Activated CD4-positive, alpha-beta T cell treated with anti-CD3 and anti-CD28 coated beads, Interleukin-2, amount 50 U/mL, for 24 hours (primary cell): ENCODE data around the gene COQ10A.

Experiments
- DNase-seq, 2 donors: peaks; one replicate each; pipeline ENCODE4 v3.0.0-alpha.2; 2020; ENCODE audit warnings: low read depth in 1 of 2, low spot score in 1 of 2

Gene COQ10A

GRCh38 chr12:56266693-56267442 is at the start of gene COQ10A:
Gene COQ10A (plus strand): TSS chr12:56266942. CDS start chr12:56267119, 177 bp downstream.
- peak; percentile 66 to 84 for DNase-seq

- no peak for DNase-seq
Measured at GRCh38 chr12:56219840-56220239, 46.9 kb upstream of the COQ10A start.

GRCh38 chr12:56220611-56221231 is 46.0 kb upstream of the COQ10A start:
- no peak for DNase-seq

DNA sequence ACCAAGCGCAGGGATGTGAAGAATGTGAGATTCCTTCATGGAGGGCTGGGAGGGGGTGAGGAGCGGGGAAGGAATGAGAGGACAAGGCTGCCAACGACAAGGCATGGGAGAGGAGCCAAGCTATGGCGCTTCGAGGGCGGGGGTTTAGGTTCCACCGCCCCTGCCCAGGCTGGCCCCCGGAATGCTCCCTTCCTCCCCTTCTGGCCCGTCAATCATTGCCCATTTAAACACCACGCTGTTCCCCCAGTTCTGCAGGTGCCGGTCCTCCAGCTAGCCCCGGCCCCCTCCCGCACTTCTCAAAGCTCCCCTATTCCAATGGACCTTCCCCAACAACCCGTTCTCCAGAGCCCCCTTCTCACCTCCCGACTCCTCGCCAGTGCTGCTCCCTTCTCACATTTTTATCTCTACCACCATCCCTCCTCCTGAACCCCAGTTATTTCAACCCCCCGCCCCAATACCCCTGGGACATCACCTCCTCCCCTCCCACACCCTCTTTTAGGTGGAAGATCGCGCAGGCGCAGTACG is 45.4 kb upstream of the COQ10A start:
- DNase-seq = no peak

- peak; percentile 85 to 91 for DNase-seq
Measured at GRCh38 chr12:56221757-56222530, 44.8 kb upstream of the COQ10A start, which contains the start of gene RNF41. Gene RNF41 (minus strand): TSS chr12:56221922. CDS start chr12:56214047, 7,875 bp downstream.

GRCh38 chr12:56222531-56222895 is 44.2 kb upstream of the COQ10A start:
- DNase-seq = no peak

GRCh38 chr12:56223571-56224101 is 43.1 kb upstream of the COQ10A start:
- DNase-seq = no peak

- peak; percentile 88 to 92 for DNase-seq
Measured at GRCh38 chr12:56224102-56224701, 42.5 kb upstream of the COQ10A start, which contains the start of gene NABP2. Gene NABP2 (plus strand): TSS chr12:56224342. CDS start chr12:56224857, 515 bp downstream.

GRCh38 chr12:56224954-56225353 is 41.8 kb upstream of the COQ10A start:
- DNase-seq = no peak

DNA sequence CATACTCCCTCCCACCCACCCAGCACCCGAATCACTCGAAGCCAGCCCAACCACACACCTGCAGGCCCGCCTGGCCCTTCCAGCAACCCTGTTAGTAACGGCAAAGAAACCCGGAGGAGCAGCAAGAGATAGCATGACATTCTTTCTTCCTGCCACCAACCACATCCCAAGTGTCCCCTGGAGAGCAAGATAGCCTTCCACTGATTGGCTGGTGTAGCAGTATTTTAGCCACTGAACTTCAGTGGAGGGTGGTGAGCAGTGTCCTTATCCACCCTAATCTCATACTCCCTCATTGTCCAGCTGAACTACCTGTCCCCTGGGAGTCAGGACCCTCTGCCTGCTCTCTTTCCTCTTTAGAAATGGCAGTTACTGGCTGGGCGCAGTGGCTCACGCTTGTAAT is 37.7 kb upstream of the COQ10A start:
- no peak for DNase-seq

- DNase-seq = no peak
Measured at GRCh38 chr12:56229916-56230431, 36.8 kb upstream of the COQ10A start, which contains the start of gene SLC39A5. Gene SLC39A5 (plus strand): TSS chr12:56230051. CDS start chr12:56231275, 1,224 bp downstream.

DNA sequence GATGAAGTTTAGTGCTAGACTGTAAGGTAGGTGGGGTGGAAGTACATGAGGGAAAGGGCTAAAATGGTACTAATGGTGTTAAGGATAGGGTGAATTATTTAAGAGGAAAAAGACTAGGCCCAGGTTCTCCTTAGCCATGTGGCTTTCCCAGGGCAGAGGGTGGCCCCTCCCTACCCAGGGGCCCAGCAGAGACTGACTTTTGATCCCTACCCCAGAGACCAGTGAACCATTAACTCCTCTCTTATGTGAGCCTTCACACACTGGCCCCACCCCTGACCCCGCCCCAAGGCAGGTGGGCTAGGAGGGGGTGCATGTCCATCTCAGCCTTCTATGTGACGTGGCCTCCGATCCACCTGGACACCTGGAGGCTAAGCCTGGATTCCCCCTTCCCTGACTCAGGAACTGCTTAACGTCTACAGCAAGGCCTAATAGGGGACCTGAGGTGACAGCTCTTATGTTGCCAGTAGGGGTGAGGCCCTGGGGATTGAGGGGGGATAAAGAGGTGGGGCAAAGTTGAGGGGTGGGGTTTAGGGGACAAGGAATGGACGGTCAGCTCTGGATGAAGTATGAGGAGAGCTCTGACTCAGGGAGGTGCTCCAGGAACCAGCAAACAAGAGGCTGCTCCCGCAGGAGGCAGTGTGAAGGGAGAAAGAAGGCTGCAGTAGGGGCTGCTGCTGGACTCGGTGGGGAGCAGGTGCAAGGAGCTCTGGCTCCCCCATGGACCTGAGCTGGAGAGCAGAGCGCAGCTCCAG is 36.1 kb upstream of the COQ10A start:
- DNase-seq = no peak

GRCh38 chr12:56231184-56231582 is 35.6 kb upstream of the COQ10A start:
- DNase-seq = no peak

- no peak for DNase-seq
Measured at GRCh38 chr12:56234746-56235436, 31.9 kb upstream of the COQ10A start.

- no peak for DNase-seq
Measured at GRCh38 chr12:56236091-56236490, 30.7 kb upstream of the COQ10A start.

GRCh38 chr12:56236985-56237384 is 29.8 kb upstream of the COQ10A start:
- DNase-seq = no peak

DNA sequence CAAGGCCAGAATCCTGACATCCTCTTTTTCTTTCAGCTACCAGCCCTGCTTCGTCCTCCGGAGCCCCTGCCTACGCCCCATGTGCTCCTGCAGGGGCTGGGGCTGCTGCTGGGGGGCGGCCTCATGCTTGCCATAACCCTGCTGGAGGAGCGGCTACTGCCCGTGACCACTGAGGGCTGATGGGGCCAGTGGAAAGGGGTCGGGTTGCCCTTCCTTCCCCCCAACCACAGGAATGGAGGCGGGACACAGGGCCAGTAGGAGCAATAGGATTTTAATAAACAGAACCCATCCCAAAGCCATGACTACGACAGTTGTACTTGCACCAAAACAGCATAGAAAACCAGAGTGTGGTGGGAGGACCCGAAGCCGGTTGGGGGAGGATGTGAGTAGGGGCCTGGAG is 29.2 kb upstream of the COQ10A start:
- no peak for DNase-seq

- DNase-seq = no peak
Measured at GRCh38 chr12:56241424-56242303, 25.1 kb upstream of the COQ10A start.
